ENCODE measurements around the gene CNTN4.

DNA sequence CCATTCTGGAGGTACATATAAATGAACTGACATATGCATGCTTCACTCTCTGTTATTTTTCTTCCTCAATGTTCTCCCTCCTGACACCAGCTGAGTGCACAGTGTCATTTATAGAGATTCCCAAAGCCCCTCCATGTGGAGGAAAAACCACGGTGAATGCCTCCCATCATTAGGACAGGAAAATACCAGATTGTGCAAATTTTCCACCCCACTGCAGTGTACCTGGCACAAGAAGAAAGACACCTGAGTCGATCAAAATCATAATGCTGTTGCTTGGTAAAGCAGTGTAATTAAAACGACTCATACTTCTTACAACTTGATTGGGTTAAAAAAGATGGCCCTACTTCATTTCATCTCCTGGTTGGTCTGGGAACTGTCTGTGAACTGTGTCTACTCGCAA lies 720.9 kb downstream of the CNTN4 start:
- TF ChIP-seq, protein P1, sequence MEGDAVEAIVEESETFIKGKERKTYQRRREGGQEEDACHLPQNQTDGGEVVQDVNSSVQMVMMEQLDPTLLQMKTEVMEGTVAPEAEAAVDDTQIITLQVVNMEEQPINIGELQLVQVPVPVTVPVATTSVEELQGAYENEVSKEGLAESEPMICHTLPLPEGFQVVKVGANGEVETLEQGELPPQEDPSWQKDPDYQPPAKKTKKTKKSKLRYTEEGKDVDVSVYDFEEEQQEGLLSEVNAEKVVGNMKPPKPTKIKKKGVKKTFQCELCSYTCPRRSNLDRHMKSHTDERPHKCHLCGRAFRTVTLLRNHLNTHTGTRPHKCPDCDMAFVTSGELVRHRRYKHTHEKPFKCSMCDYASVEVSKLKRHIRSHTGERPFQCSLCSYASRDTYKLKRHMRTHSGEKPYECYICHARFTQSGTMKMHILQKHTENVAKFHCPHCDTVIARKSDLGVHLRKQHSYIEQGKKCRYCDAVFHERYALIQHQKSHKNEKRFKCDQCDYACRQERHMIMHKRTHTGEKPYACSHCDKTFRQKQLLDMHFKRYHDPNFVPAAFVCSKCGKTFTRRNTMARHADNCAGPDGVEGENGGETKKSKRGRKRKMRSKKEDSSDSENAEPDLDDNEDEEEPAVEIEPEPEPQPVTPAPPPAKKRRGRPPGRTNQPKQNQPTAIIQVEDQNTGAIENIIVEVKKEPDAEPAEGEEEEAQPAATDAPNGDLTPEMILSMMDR (IDR thresholded peaks at IDR 0.05; ENCODE audit: extremely low read depth in 1 of 2, insufficient read depth in 1 of 2, low read depth in 1 of 2, low read length in 2 of 2), result no peak
- TF ChIP-seq POLR2AphosphoS5 (IDR thresholded peaks at IDR 0.05; ENCODE audit: insufficient read depth, low read depth, low read length) (no peak), JUN (IDR thresholded peaks at IDR 0.05; ENCODE audit: borderline replicate concordance, insufficient read depth, insufficient read length, low read depth) (no peak), POLR2A (IDR thresholded peaks at IDR 0.05; ENCODE audit: low read depth, low read length) (no peak), EZH2 (IDR thresholded peaks at IDR 0.05; ENCODE audit: borderline replicate concordance, low read depth, low read length, severe bottlenecking) (no peak), MYC (IDR thresholded peaks at IDR 0.05; ENCODE audit: low read depth, low read length) (no peak)

All from endothelial cell of umbilical vein (primary cell).